Type B pancreatic cell (in vitro differentiated cells): ENCODE data around the gene NRDE2. TPM values are rescaled to one million over a fixed set of nuclear protein-coding genes. Genes with fewer than 3 reads are reported as not detected.

Experiments
- DNase-seq: peaks from one replicate; pipeline ENCODE4 v3.0.0; 2021; ENCODE audit warnings: mixed read lengths; ENCODE audit not compliant: unreplicated experiment; ENCODE audit errors: extremely low spot score
- H3K27ac Mint-ChIP-seq: 2 replicates; pipeline ENCODE4 v1.8.0; 2021; ENCODE audit warnings: mild to moderate bottlenecking, mixed read lengths
- H3K27me3 Mint-ChIP-seq: 2 replicates; pipeline ENCODE4 v1.8.0; 2021; ENCODE audit warnings: mixed read lengths
- H3K36me3 Mint-ChIP-seq: 2 replicates; pipeline ENCODE4 v1.8.0; 2021; ENCODE audit warnings: mixed read lengths
- H3K4me1 Mint-ChIP-seq: one replicate; pipeline ENCODE4 v1.8.0; 2021; ENCODE audit warnings: mixed read lengths; ENCODE audit not compliant: unreplicated experiment
- H3K4me3 Mint-ChIP-seq: 2 replicates; pipeline ENCODE4 v1.8.0; 2021; ENCODE audit warnings: mild to moderate bottlenecking, mixed read lengths
- H3K9me3 Mint-ChIP-seq: 2 replicates; pipeline ENCODE4 v1.8.0; 2021; ENCODE audit warnings: mixed read lengths
- CTCF ChIP-seq: fragments of 200-600 bp; sonication (generic); conservative IDR thresholded peaks from 2 replicates; pipeline ENCODE4 v1.5.0; 2021; ENCODE audit warnings: antibody characterized with exemption, mild to moderate bottlenecking
- total RNA-seq: library from RNA; stranded (reverse); gene quantifications from 2 replicates; pipeline ENCODE4 v1.2.1, GENCODE V29; 2021; ENCODE audit warnings: low replicate concordance

NRDE2 gene
- total RNA-seq, 1 donor from 2014 or later: 22.8 TPM

GRCh38 chr14:90288651-90289355, 42.9 kb downstream of the NRDE2 start:
- DNase-seq: no peak
- no peaks in the 10 kb centered on the region for H3K9me3 Mint-ChIP-seq
- no peak overlapping the region for H3K4me3 Mint-ChIP-seq
- H3K36me3 Mint-ChIP-seq: peaks cover 17% of the 10 kb centered on the region
- H3K4me1 Mint-ChIP-seq: peaks cover 7% of the 10 kb centered on the region
- no peak for TF ChIP-seq CTCF
- H3K27ac Mint-ChIP-seq: no peak overlapping the region
- H3K27me3 Mint-ChIP-seq: no peaks in the 10 kb centered on the region

- no peaks in the 10 kb centered on the region for H3K27me3 Mint-ChIP-seq
- H3K4me3 Mint-ChIP-seq: no peak overlapping the region
- H3K9me3 Mint-ChIP-seq: no peaks in the 10 kb centered on the region
- no peak for DNase-seq
- peaks cover 7% of the 10 kb centered on the region for H3K4me1 Mint-ChIP-seq
- peaks cover 17% of the 10 kb centered on the region for H3K36me3 Mint-ChIP-seq
- TF ChIP-seq CTCF: no peak
- no peak overlapping the region for H3K27ac Mint-ChIP-seq
These were observed 44.0 kb downstream of the NRDE2 start for GRCh38 chr14:90287791-90288190.

- no peak overlapping the region for H3K27ac Mint-ChIP-seq
- peaks cover 9% of the 10 kb centered on the region for H3K36me3 Mint-ChIP-seq
- no peaks in the 10 kb centered on the region for H3K27me3 Mint-ChIP-seq
- no peaks in the 10 kb centered on the region for H3K9me3 Mint-ChIP-seq
- DNase-seq: no peak
- TF ChIP-seq CTCF: no peak
- H3K4me3 Mint-ChIP-seq: no peak overlapping the region
- H3K4me1 Mint-ChIP-seq: no peaks in the 10 kb centered on the region
These were observed 50.0 kb downstream of the NRDE2 start for GRCh38 chr14:90281756-90282155.

GRCh38 chr14:90281261-90281660, 50.5 kb downstream of the NRDE2 start:
- Mint-ChIP-seq H3K27me3 (no peaks in the 10 kb centered on the region), H3K4me3 (no peak overlapping the region), H3K4me1 (no peaks in the 10 kb centered on the region), H3K9me3 (no peaks in the 10 kb centered on the region), H3K36me3 (peaks cover 11% of the 10 kb centered on the region), H3K27ac (no peak overlapping the region)
- DNase-seq: no peak
- no peak for TF ChIP-seq CTCF

- no peak for DNase-seq
- Mint-ChIP-seq H3K4me1 (no peaks in the 10 kb centered on the region), H3K36me3 (peaks cover 6% of the 10 kb centered on the region), H3K4me3 (no peak overlapping the region), H3K9me3 (no peaks in the 10 kb centered on the region), H3K27me3 (no peaks in the 10 kb centered on the region), H3K27ac (no peak overlapping the region)
- TF ChIP-seq CTCF: no peak
These were observed 51.6 kb downstream of the NRDE2 start for GRCh38 chr14:90280096-90280495.
